Skeletal muscle tissue (tissue), 4 donors: ENCODE measurements around the gene KCNK3. TPM values are rescaled to one million over a fixed set of nuclear protein-coding genes. Genes with fewer than 3 reads are reported as not detected.
"Not testable (repeated sequence)": the region's sequence is repeated elsewhere in the genome, so short reads cannot be mapped to it uniquely, and the experiment has no call there.

Source experiments
- H3K27ac ChIP-seq: one replicate; pipeline ENCODE4 v1.7.0; 2013; ENCODE audit warnings: mild to moderate bottlenecking, low read depth, low read length, inconsistent platforms
- H3K27me3 ChIP-seq, 3 donors: one replicate each; pipeline ENCODE4 v1.7.0; 2013; ENCODE audit warnings: low read length in 3 of 3; ENCODE audit not compliant: control insufficient read depth in 3 of 3, insufficient read depth in 3 of 3
- H3K36me3 ChIP-seq, 3 donors: one replicate each; pipeline ENCODE4 v1.7.0; 2013; ENCODE audit warnings: low read length in 3 of 3; ENCODE audit not compliant: control insufficient read depth in 3 of 3, insufficient read depth in 3 of 3
- H3K4me1 ChIP-seq, 3 donors: one replicate each; pipeline ENCODE4 v1.7.0; 2013; ENCODE audit warnings: low read length in 3 of 3, mild to moderate bottlenecking in 3 of 3; ENCODE audit not compliant: control insufficient read depth in 3 of 3, insufficient read depth in 3 of 3
- H3K4me3 ChIP-seq, 3 donors: one replicate each; pipeline ENCODE4 v1.7.0; 2013; ENCODE audit warnings: low read length in 3 of 3
- H3K9ac ChIP-seq, 3 donors: one replicate each; pipeline ENCODE4 v1.7.0; 2013; ENCODE audit warnings: low read length in 3 of 3, mild to moderate bottlenecking in 3 of 3, moderate library complexity in 2 of 3, low read depth in 1 of 3
- H3K9me3 ChIP-seq, 3 donors: one replicate each; pipeline ENCODE4 v1.7.0; 2013; ENCODE audit warnings: low read length in 3 of 3; ENCODE audit not compliant: control insufficient read depth in 3 of 3
- total RNA-seq: library from RNA; depleted of rRNA; stranded (reverse); fragments of >200 nt; gene quantifications from one replicate; pipeline ENCODE4 v1.2.3, GENCODE V29; 2014
- donor health status: Osteomylitis.

KCNK3 gene
- total RNA-seq, 1 donor from 2014 or later = 0.52 TPM

GRCh38 chr2:26660363-26660962 is 32.1 kb upstream of the KCNK3 start:
- H3K9ac ChIP-seq = no peak overlapping the region
- no peaks in the 10 kb centered on the region for H3K27me3 ChIP-seq
- no peak overlapping the region for H3K4me3 ChIP-seq
- H3K36me3 ChIP-seq = no peaks in the 10 kb centered on the region
- no peaks in the 10 kb centered on the region for H3K4me1 ChIP-seq
- H3K9me3 ChIP-seq = peaks cover 0 to 6% (median 0%) of the 10 kb centered on the region in 3 donors
- H3K27ac ChIP-seq = no peak overlapping the region

- H3K27me3 ChIP-seq = peaks cover 3 to 16% (median 11%) of the 10 kb centered on the region in 3 donors
- not testable (repeated sequence) for H3K4me3 ChIP-seq, H3K27ac ChIP-seq, H3K9me3 ChIP-seq, H3K9ac ChIP-seq, H3K36me3 ChIP-seq, H3K4me1 ChIP-seq
These were observed 27.2 kb upstream of the KCNK3 start for GRCh38 chr2:26665296-26665695.

GRCh38 chr2:26666671-26667070 is 25.9 kb upstream of the KCNK3 start:
- H3K9me3 ChIP-seq = peaks cover 0 to 2% (median 0%) of the 10 kb centered on the region in 3 donors
- H3K4me1 ChIP-seq = no peaks in the 10 kb centered on the region
- peaks cover 14 to 21% (median 15%) of the 10 kb centered on the region in 3 donors for H3K27me3 ChIP-seq
- H3K36me3 ChIP-seq = no peaks in the 10 kb centered on the region
- H3K4me3 ChIP-seq = no peak overlapping the region
- no peak overlapping the region for H3K9ac ChIP-seq
- H3K27ac ChIP-seq = no peak overlapping the region

- Histone ChIP-seq H3K9ac (no peak overlapping the region), H3K4me3 (no peak overlapping the region), H3K9me3 (peaks cover 0 to 2% (median 0%) of the 10 kb centered on the region in 3 donors), H3K27ac (no peak overlapping the region), H3K4me1 (no peaks in the 10 kb centered on the region), H3K36me3 (no peaks in the 10 kb centered on the region), H3K27me3 (peaks cover 14 to 33% (median 29%) of the 10 kb centered on the region in 3 donors)
These were observed 24.5 kb upstream of the KCNK3 start for GRCh38 chr2:26668041-26668440.

- no peak overlapping the region for H3K27ac ChIP-seq
- no peaks in the 10 kb centered on the region for H3K36me3 ChIP-seq
- no peak overlapping the region for H3K9ac ChIP-seq
- H3K9me3 ChIP-seq = peaks cover 0 to 2% (median 0%) of the 10 kb centered on the region in 3 donors
- peaks cover 14 to 33% (median 31%) of the 10 kb centered on the region in 3 donors for H3K27me3 ChIP-seq
- no peaks in the 10 kb centered on the region for H3K4me1 ChIP-seq
- no peak overlapping the region for H3K4me3 ChIP-seq
These were observed 23.4 kb upstream of the KCNK3 start for GRCh38 chr2:26668856-26669750.

- Histone ChIP-seq H3K9ac (no peak overlapping the region), H3K4me1 (no peaks in the 10 kb centered on the region), H3K4me3 (no peak overlapping the region), H3K9me3 (peaks cover 0 to 2% (median 0%) of the 10 kb centered on the region in 3 donors), H3K36me3 (no peaks in the 10 kb centered on the region), H3K27me3 (peaks cover 14 to 35% (median 33%) of the 10 kb centered on the region in 3 donors), H3K27ac (no peak overlapping the region)
These were observed 22.4 kb upstream of the KCNK3 start for GRCh38 chr2:26670171-26670570.

- H3K9me3 ChIP-seq = peaks cover 0 to 2% (median 0%) of the 10 kb centered on the region in 3 donors
- no peaks in the 10 kb centered on the region for H3K36me3 ChIP-seq
- H3K27me3 ChIP-seq = peaks cover 14 to 35% (median 33%) of the 10 kb centered on the region in 3 donors
- H3K4me1 ChIP-seq = no peaks in the 10 kb centered on the region
- no peak overlapping the region for H3K27ac ChIP-seq
- H3K9ac ChIP-seq = no peak overlapping the region
- H3K4me3 ChIP-seq = no peak overlapping the region
These were observed 21.5 kb upstream of the KCNK3 start for GRCh38 chr2:26670931-26671460.

- H3K27ac ChIP-seq = no peak overlapping the region
- peaks cover 0 to under 1% (median 0%) of the 10 kb centered on the region in 3 donors for H3K9me3 ChIP-seq
- H3K27me3 ChIP-seq = peaks cover 14 to 35% (median 33%) of the 10 kb centered on the region in 3 donors
- no peaks in the 10 kb centered on the region for H3K4me1 ChIP-seq
- H3K4me3 ChIP-seq = no peak overlapping the region
- H3K36me3 ChIP-seq = no peaks in the 10 kb centered on the region
- no peak overlapping the region for H3K9ac ChIP-seq
These were observed 20.8 kb upstream of the KCNK3 start for GRCh38 chr2:26671691-26672090.

GRCh38 chr2:26672112-26672817 is 20.3 kb upstream of the KCNK3 start:
- H3K27ac ChIP-seq = no peak overlapping the region
- no peaks in the 10 kb centered on the region for H3K4me1 ChIP-seq
- H3K9ac ChIP-seq = no peak overlapping the region
- H3K9me3 ChIP-seq = no peaks in the 10 kb centered on the region
- peaks cover 14 to 35% (median 33%) of the 10 kb centered on the region in 3 donors for H3K27me3 ChIP-seq
- no peak overlapping the region for H3K4me3 ChIP-seq
- no peaks in the 10 kb centered on the region for H3K36me3 ChIP-seq
